ENCODE measurements around the gene ATG4A.

Gene ATG4A

GRCh38 chrX:108072746-108073145 is 18.8 kb upstream of the ATG4A start:
- H3K27me3 ChIP-seq (ENCODE audit: control insufficient read depth, insufficient read depth, low read length): peaks cover 8% of the 10 kb centered on the region
- no peaks in the 10 kb centered on the region for H3K4me1 ChIP-seq (ENCODE audit: control insufficient read depth, insufficient read depth, low read length)
- no peaks in the 10 kb centered on the region for H3K36me3 ChIP-seq (ENCODE audit: control insufficient read depth, insufficient read depth, low read length)
- H3K9ac ChIP-seq (ENCODE audit: low read depth, low read length): no peak overlapping the region
- H3K9me3 ChIP-seq (ENCODE audit: control insufficient read depth, insufficient read depth, low read length): no peaks in the 10 kb centered on the region
- no peak overlapping the region for H3K4me3 ChIP-seq (ENCODE audit: low read depth, low read length)
- no peak overlapping the region for H3K27ac ChIP-seq (ENCODE audit: low read depth, low read length)

GRCh38 chrX:108081110-108081509 is 10.5 kb upstream of the ATG4A start:
- H3K4me1 ChIP-seq (ENCODE audit: control insufficient read depth, insufficient read depth, low read length): no peaks in the 10 kb centered on the region
- H3K36me3 ChIP-seq (ENCODE audit: control insufficient read depth, insufficient read depth, low read length): peaks cover 24% of the 10 kb centered on the region
- H3K27ac ChIP-seq (ENCODE audit: low read depth, low read length): no peak overlapping the region
- no peak overlapping the region for H3K4me3 ChIP-seq (ENCODE audit: low read depth, low read length)
- no peak overlapping the region for H3K9ac ChIP-seq (ENCODE audit: low read depth, low read length)
- H3K9me3 ChIP-seq (ENCODE audit: control insufficient read depth, insufficient read depth, low read length): no peaks in the 10 kb centered on the region
- H3K27me3 ChIP-seq (ENCODE audit: control insufficient read depth, insufficient read depth, low read length): no peaks in the 10 kb centered on the region; the same call in 1 of the 2 replicates

- H3K27me3 ChIP-seq (ENCODE audit: control insufficient read depth, insufficient read depth, low read length): no peaks in the 10 kb centered on the region
- H3K36me3 ChIP-seq (ENCODE audit: control insufficient read depth, insufficient read depth, low read length): peaks cover 52% of the 10 kb centered on the region
- no peaks in the 10 kb centered on the region for H3K9me3 ChIP-seq (ENCODE audit: control insufficient read depth, insufficient read depth, low read length)
- no peak overlapping the region for H3K4me3 ChIP-seq (ENCODE audit: low read depth, low read length)
- no peak overlapping the region for H3K27ac ChIP-seq (ENCODE audit: low read depth, low read length)
- H3K4me1 ChIP-seq (ENCODE audit: control insufficient read depth, insufficient read depth, low read length): no peaks in the 10 kb centered on the region
- no peak overlapping the region for H3K9ac ChIP-seq (ENCODE audit: low read depth, low read length)
Observed at GRCh38 chrX:108087792-108088191, 3.8 kb upstream of the ATG4A start.

GRCh38 chrX:108088511-108088910 is 3.1 kb upstream of the ATG4A start:
- H3K9me3 ChIP-seq (ENCODE audit: control insufficient read depth, insufficient read depth, low read length): no peaks in the 10 kb centered on the region
- H3K27me3 ChIP-seq (ENCODE audit: control insufficient read depth, insufficient read depth, low read length): 0 out of 2 replicates have a peak, but pooled peaks cover 4% of the 10 kb centered on the region
- no peaks in the 10 kb centered on the region for H3K4me1 ChIP-seq (ENCODE audit: control insufficient read depth, insufficient read depth, low read length)
- no peak overlapping the region for H3K4me3 ChIP-seq (ENCODE audit: low read depth, low read length)
- no peak overlapping the region for H3K9ac ChIP-seq (ENCODE audit: low read depth, low read length)
- no peak overlapping the region for H3K27ac ChIP-seq (ENCODE audit: low read depth, low read length)
- H3K36me3 ChIP-seq (ENCODE audit: control insufficient read depth, insufficient read depth, low read length): peaks cover 50% of the 10 kb centered on the region

GRCh38 chrX:108090491-108091263 is 901 bp upstream of the ATG4A start:
- peak overlapping the region; percentile 86 for H3K9ac ChIP-seq (ENCODE audit: low read depth, low read length)
- H3K27ac ChIP-seq (ENCODE audit: low read depth, low read length): peak overlapping the region; percentile 85
- no peaks in the 10 kb centered on the region for H3K9me3 ChIP-seq (ENCODE audit: control insufficient read depth, insufficient read depth, low read length)
- peak overlapping the region; percentile 94 for H3K4me3 ChIP-seq (ENCODE audit: low read depth, low read length)
- H3K27me3 ChIP-seq (ENCODE audit: control insufficient read depth, insufficient read depth, low read length): 0 out of 2 replicates have a peak, but pooled peaks cover 7% of the 10 kb centered on the region
- peaks cover 32% of the 10 kb centered on the region for H3K36me3 ChIP-seq (ENCODE audit: control insufficient read depth, insufficient read depth, low read length)
- H3K4me1 ChIP-seq (ENCODE audit: control insufficient read depth, insufficient read depth, low read length): no peaks in the 10 kb centered on the region

GRCh38 chrX:108091878-108092291 is 307 bp downstream of the ATG4A start:
- Histone ChIP-seq H3K9me3 (ENCODE audit: control insufficient read depth, insufficient read depth, low read length) (no peaks in the 10 kb centered on the region), H3K9ac (ENCODE audit: low read depth, low read length) (no peak overlapping the region), H3K27ac (ENCODE audit: low read depth, low read length) (no peak overlapping the region), H3K36me3 (ENCODE audit: control insufficient read depth, insufficient read depth, low read length) (peaks cover 20% of the 10 kb centered on the region), H3K27me3 (ENCODE audit: control insufficient read depth, insufficient read depth, low read length) (0 out of 2 replicates have a peak, but pooled peaks cover 7% of the 10 kb centered on the region), H3K4me1 (ENCODE audit: control insufficient read depth, insufficient read depth, low read length) (no peaks in the 10 kb centered on the region), H3K4me3 (ENCODE audit: low read depth, low read length) (peak overlapping the region; percentile 94)

GRCh38 chrX:108097380-108097779 is 5.8 kb downstream of the ATG4A start:
- no peaks in the 10 kb centered on the region for H3K36me3 ChIP-seq (ENCODE audit: control insufficient read depth, insufficient read depth, low read length)
- no peaks in the 10 kb centered on the region for H3K9me3 ChIP-seq (ENCODE audit: control insufficient read depth, insufficient read depth, low read length)
- no peak overlapping the region for H3K9ac ChIP-seq (ENCODE audit: low read depth, low read length)
- no peak overlapping the region for H3K27ac ChIP-seq (ENCODE audit: low read depth, low read length)
- 0 out of 2 replicates have a peak, but pooled peaks cover 7% of the 10 kb centered on the region for H3K27me3 ChIP-seq (ENCODE audit: control insufficient read depth, insufficient read depth, low read length)
- no peak overlapping the region for H3K4me3 ChIP-seq (ENCODE audit: low read depth, low read length)
- no peaks in the 10 kb centered on the region for H3K4me1 ChIP-seq (ENCODE audit: control insufficient read depth, insufficient read depth, low read length)

- Histone ChIP-seq H3K27ac (ENCODE audit: low read depth, low read length) (no peak overlapping the region), H3K9me3 (ENCODE audit: control insufficient read depth, insufficient read depth, low read length) (no peaks in the 10 kb centered on the region), H3K4me1 (ENCODE audit: control insufficient read depth, insufficient read depth, low read length) (0 out of 2 replicates have a peak, but pooled peaks cover 6% of the 10 kb centered on the region), H3K27me3 (ENCODE audit: control insufficient read depth, insufficient read depth, low read length) (no peaks in the 10 kb centered on the region), H3K36me3 (ENCODE audit: control insufficient read depth, insufficient read depth, low read length) (no peaks in the 10 kb centered on the region), H3K9ac (ENCODE audit: low read depth, low read length) (no peak overlapping the region), H3K4me3 (ENCODE audit: low read depth, low read length) (no peak overlapping the region)
Observed at GRCh38 chrX:108105473-108105872, 13.9 kb downstream of the ATG4A start.

- no peak overlapping the region for H3K27ac ChIP-seq (ENCODE audit: low read depth, low read length)
- H3K4me3 ChIP-seq (ENCODE audit: low read depth, low read length): no peak overlapping the region
- no peaks in the 10 kb centered on the region for H3K4me1 ChIP-seq (ENCODE audit: control insufficient read depth, insufficient read depth, low read length)
- no peaks in the 10 kb centered on the region for H3K36me3 ChIP-seq (ENCODE audit: control insufficient read depth, insufficient read depth, low read length)
- H3K9me3 ChIP-seq (ENCODE audit: control insufficient read depth, insufficient read depth, low read length): no peaks in the 10 kb centered on the region
- peaks cover 2% of the 10 kb centered on the region; the same call in 1 of the 2 replicates for H3K27me3 ChIP-seq (ENCODE audit: control insufficient read depth, insufficient read depth, low read length)
- no peak overlapping the region for H3K9ac ChIP-seq (ENCODE audit: low read depth, low read length)
Observed at GRCh38 chrX:108114541-108114940, 23.0 kb downstream of the ATG4A start.

- no peak overlapping the region for H3K4me3 ChIP-seq (ENCODE audit: low read depth, low read length)
- no peak overlapping the region for H3K9ac ChIP-seq (ENCODE audit: low read depth, low read length)
- H3K4me1 ChIP-seq (ENCODE audit: control insufficient read depth, insufficient read depth, low read length): peaks cover 11% of the 10 kb centered on the region
- no peaks in the 10 kb centered on the region for H3K36me3 ChIP-seq (ENCODE audit: control insufficient read depth, insufficient read depth, low read length)
- no peak overlapping the region for H3K27ac ChIP-seq (ENCODE audit: low read depth, low read length)
- peaks cover 5% of the 10 kb centered on the region; the same call in 1 of the 2 replicates for H3K27me3 ChIP-seq (ENCODE audit: control insufficient read depth, insufficient read depth, low read length)
- H3K9me3 ChIP-seq (ENCODE audit: control insufficient read depth, insufficient read depth, low read length): no peaks in the 10 kb centered on the region
Observed at GRCh38 chrX:108117988-108118387, 26.4 kb downstream of the ATG4A start.

- Histone ChIP-seq H3K4me1 (ENCODE audit: control insufficient read depth, insufficient read depth, low read length) (peaks cover 14% of the 10 kb centered on the region), H3K9ac (ENCODE audit: low read depth, low read length) (no peak overlapping the region), H3K27me3 (ENCODE audit: control insufficient read depth, insufficient read depth, low read length) (peaks cover 5% of the 10 kb centered on the region; the same call in 1 of the 2 replicates), H3K9me3 (ENCODE audit: control insufficient read depth, insufficient read depth, low read length) (no peaks in the 10 kb centered on the region), H3K4me3 (ENCODE audit: low read depth, low read length) (no peak overlapping the region), H3K36me3 (ENCODE audit: control insufficient read depth, insufficient read depth, low read length) (no peaks in the 10 kb centered on the region), H3K27ac (ENCODE audit: low read depth, low read length) (no peak overlapping the region)
Observed at GRCh38 chrX:108121291-108121690, 29.7 kb downstream of the ATG4A start.

All from HUES48 (cell line).